ENCODE results near the gene ARHGAP22. TPM values are rescaled to one million over a fixed set of nuclear protein-coding genes. Genes with fewer than 3 reads are reported as not detected.
"Not testable (repeated sequence)": the region's sequence is repeated elsewhere in the genome, so short reads cannot be mapped to it uniquely, and the experiment has no call there.

The ARHGAP22 gene
- total RNA-seq, 1 experiment from 2014 or later = 13.5 TPM

DNA sequence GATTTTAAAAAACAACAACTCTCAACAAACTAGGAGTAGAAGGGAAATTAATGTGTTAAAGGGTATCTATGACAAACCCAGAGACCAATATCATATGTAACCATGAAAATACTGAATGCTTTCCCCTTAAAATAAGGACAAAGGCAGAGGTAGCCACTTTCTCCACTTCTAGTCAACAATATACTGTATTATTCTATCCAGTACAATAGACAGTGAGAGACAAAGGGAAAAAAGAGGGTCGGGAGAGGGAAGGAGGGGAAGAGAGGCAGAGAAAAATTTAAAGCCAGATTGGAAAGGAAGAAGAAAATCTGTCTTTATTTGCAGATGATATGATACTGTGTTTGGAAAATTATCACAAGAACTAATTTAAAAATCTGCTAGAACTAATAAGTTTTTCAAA is 40.7 kb upstream of the ARHGAP22 start:
- CTCF ChIA-PET = interaction anchor here (1.7 kb wide), 1 partner anchor 11 kb away, joined by 7 read pairs; no protein-coding TSS in a partner anchor
- Histone ChIP-seq H3K9me3 (peaks cover 9% of the 10 kb centered on the region), H3K36me3 (ENCODE audit: control insufficient read depth, insufficient read depth, low read length) (no peaks in the 10 kb centered on the region), H3K27me3 (replicated peaks; ENCODE audit: control insufficient read depth, insufficient read depth, low read length) (no peaks in the 10 kb centered on the region), H3K4me1 (no peaks in the 10 kb centered on the region), H3K4me3 (ENCODE audit: low read depth, low read length) (no peak overlapping the region)
- Mint-ChIP-seq H3K4me1 (ENCODE audit: low read depth, unreplicated experiment) (no peaks in the 10 kb centered on the region), H3K27me3 (ENCODE audit: insufficient read depth, unreplicated experiment) (no peaks in the 10 kb centered on the region), H3K9me3 (ENCODE audit: unreplicated experiment) (no peaks in the 10 kb centered on the region), H3K4me3 (ENCODE audit: unreplicated experiment) (no peak overlapping the region), H3K27ac (ENCODE audit: unreplicated experiment) (no peak overlapping the region), H3K36me3 (ENCODE audit: insufficient read depth, unreplicated experiment) (no peaks in the 10 kb centered on the region)
- intact Hi-C loops (cut with micrococcal nuclease; ENCODE audit: unreplicated experiment) = no loop called here
- POLR2A ChIA-PET = no interaction called here
- TF ChIP-seq, protein P1, sequence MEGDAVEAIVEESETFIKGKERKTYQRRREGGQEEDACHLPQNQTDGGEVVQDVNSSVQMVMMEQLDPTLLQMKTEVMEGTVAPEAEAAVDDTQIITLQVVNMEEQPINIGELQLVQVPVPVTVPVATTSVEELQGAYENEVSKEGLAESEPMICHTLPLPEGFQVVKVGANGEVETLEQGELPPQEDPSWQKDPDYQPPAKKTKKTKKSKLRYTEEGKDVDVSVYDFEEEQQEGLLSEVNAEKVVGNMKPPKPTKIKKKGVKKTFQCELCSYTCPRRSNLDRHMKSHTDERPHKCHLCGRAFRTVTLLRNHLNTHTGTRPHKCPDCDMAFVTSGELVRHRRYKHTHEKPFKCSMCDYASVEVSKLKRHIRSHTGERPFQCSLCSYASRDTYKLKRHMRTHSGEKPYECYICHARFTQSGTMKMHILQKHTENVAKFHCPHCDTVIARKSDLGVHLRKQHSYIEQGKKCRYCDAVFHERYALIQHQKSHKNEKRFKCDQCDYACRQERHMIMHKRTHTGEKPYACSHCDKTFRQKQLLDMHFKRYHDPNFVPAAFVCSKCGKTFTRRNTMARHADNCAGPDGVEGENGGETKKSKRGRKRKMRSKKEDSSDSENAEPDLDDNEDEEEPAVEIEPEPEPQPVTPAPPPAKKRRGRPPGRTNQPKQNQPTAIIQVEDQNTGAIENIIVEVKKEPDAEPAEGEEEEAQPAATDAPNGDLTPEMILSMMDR (IDR thresholded peaks at IDR 0.05; ENCODE audit: insufficient read depth in 1 of 2, low read depth in 1 of 2, low read length in 1 of 2, severe bottlenecking in 1 of 2, unreplicated experiment in 1 of 2) = no peak
- no TSS peak for BruUV-seq (replicated peaks)
- no peak for DNase-seq

DNA sequence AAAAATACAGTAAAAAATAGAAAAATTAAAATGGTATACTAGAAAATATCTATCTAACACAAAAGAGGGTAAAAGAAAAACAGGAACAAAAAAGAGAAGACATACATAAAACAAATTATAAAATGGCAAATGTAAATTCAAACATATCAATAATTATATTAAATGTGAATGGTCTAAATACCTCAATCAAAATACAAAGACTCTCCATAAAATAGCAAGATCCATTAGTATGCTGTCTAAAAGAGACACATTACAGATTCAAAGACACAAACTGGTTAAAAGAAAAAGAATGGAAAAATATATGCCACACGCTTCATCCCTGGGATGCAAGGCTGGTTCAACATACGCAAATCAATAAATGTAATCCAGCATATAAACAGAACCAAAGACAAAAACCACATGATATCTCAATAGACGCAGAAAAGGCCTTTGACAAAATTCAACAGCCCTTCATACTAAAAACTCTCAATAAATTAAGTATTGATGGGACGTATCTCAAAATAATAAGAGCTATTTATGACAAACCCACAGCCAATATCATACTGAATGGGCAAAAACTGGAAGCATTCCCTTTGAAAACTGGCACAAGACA is 36.3 kb upstream of the ARHGAP22 start:
- POLR2A ChIA-PET; CTCF ChIA-PET; DNase-seq; H3K4me3 ChIP-seq (ENCODE audit: low read depth, low read length); H3K27me3 Mint-ChIP-seq (ENCODE audit: insufficient read depth, unreplicated experiment); H3K36me3 ChIP-seq (ENCODE audit: control insufficient read depth, insufficient read depth, low read length); H3K27ac Mint-ChIP-seq (ENCODE audit: unreplicated experiment); BruUV-seq (replicated peaks); intact Hi-C loops (cut with micrococcal nuclease; ENCODE audit: unreplicated experiment); H3K36me3 Mint-ChIP-seq (ENCODE audit: insufficient read depth, unreplicated experiment); H3K4me1 ChIP-seq; H3K27me3 ChIP-seq (replicated peaks; ENCODE audit: control insufficient read depth, insufficient read depth, low read length); H3K9me3 Mint-ChIP-seq (ENCODE audit: unreplicated experiment); H3K4me3 Mint-ChIP-seq (ENCODE audit: unreplicated experiment); H3K4me1 Mint-ChIP-seq (ENCODE audit: low read depth, unreplicated experiment): not testable (repeated sequence)
- H3K9me3 ChIP-seq = peaks cover 11% of the 10 kb centered on the region

DNA sequence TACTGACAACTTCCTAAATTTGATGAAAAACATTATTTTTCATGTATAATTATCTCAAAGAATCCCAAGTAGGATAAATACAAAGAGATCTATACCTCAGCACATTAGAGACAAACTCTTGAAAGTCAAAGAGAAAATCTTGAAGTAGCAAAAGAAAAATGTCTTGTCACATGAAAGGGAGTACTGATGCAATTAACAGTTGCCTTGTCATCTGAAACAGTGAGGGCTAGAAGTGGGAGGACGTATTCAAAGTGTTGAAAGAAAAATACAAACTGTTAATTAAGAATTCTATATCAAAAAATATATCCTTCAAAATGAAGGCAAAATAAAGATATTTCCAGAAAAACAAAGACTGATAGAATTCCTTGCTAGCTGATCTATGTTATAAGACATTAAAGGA is 35.5 kb upstream of the ARHGAP22 start:
- Histone ChIP-seq H3K4me1 (no peaks in the 10 kb centered on the region), H3K36me3 (ENCODE audit: control insufficient read depth, insufficient read depth, low read length) (no peaks in the 10 kb centered on the region), H3K9me3 (peaks cover 11% of the 10 kb centered on the region), H3K27me3 (replicated peaks; ENCODE audit: control insufficient read depth, insufficient read depth, low read length) (no peaks in the 10 kb centered on the region), H3K4me3 (ENCODE audit: low read depth, low read length) (no peak overlapping the region)
- TF ChIP-seq, protein P1 (IDR thresholded peaks at IDR 0.05; ENCODE audit: insufficient read depth in 1 of 2, low read depth in 1 of 2, low read length in 1 of 2, severe bottlenecking in 1 of 2, unreplicated experiment in 1 of 2) = no peak
- BruUV-seq (replicated peaks) = no TSS peak
- Mint-ChIP-seq H3K36me3 (ENCODE audit: insufficient read depth, unreplicated experiment) (no peaks in the 10 kb centered on the region), H3K27me3 (ENCODE audit: insufficient read depth, unreplicated experiment) (peaks cover 6% of the 10 kb centered on the region), H3K4me3 (ENCODE audit: unreplicated experiment) (no peak overlapping the region), H3K27ac (ENCODE audit: unreplicated experiment) (no peak overlapping the region), H3K4me1 (ENCODE audit: low read depth, unreplicated experiment) (no peaks in the 10 kb centered on the region), H3K9me3 (ENCODE audit: unreplicated experiment) (peaks cover 9% of the 10 kb centered on the region)
- intact Hi-C loops (cut with micrococcal nuclease; ENCODE audit: unreplicated experiment) = no loop called here
- POLR2A ChIA-PET = no interaction called here
- CTCF ChIA-PET = interaction anchor here (3.6 kb wide), 1 partner anchor 16 kb away, joined by 13 read pairs; no protein-coding TSS in a partner anchor
- DNase-seq = no peak

Measured in Caco-2 (cell line).